ENCODE data around the gene TP63. TPM values are rescaled to one million over a fixed set of nuclear protein-coding genes. Genes with fewer than 3 reads are reported as not detected.

TP63 gene
- polyA plus RNA-seq, 1 donor from 2014 or later = 0.12 TPM

GRCh38 chr3:189869165-189869564, 238.0 kb downstream of the TP63 start:
- H2AFZ ChIP-seq (ENCODE audit: low read depth, low read length) = no peak overlapping the region
- H3F3A ChIP-seq (ENCODE audit: insufficient read depth, low read length, poor library complexity, severe bottlenecking) = no peaks in the 10 kb centered on the region
- H3K4me2 ChIP-seq (ENCODE audit: low read length) = no peak overlapping the region
- no peak overlapping the region for H3K9ac ChIP-seq (ENCODE audit: low read length)
- no peaks in the 10 kb centered on the region for H3K9me3 ChIP-seq (ENCODE audit: low read length)
- no peaks in the 10 kb centered on the region for H3K36me3 ChIP-seq (ENCODE audit: insufficient read depth, low read length)
- no peaks in the 10 kb centered on the region for H3K9me2 ChIP-seq (ENCODE audit: insufficient read depth, low read length)
- TF ChIP-seq CTCF (IDR thresholded peaks at IDR 0.05; ENCODE audit: poor library complexity, severe bottlenecking) (no peak), EP300 (conservative IDR thresholded peaks at IDR 0.05; ENCODE audit: poor library complexity, severe bottlenecking) (no peak), POLR2AphosphoS5 (IDR thresholded peaks at IDR 0.05) (no peak), RAD21 (conservative IDR thresholded peaks at IDR 0.05) (no peak), REST (IDR thresholded peaks at IDR 0.05; ENCODE audit: borderline replicate concordance) (no peak), SMC3 (conservative IDR thresholded peaks at IDR 0.05; ENCODE audit: poor library complexity) (no peak), EZH2 (IDR thresholded peaks at IDR 0.05; ENCODE audit: borderline replicate concordance, insufficient read depth, low read length, poor library complexity, severe bottlenecking) (no peak)
- no peak overlapping the region for H3K27ac ChIP-seq (ENCODE audit: low read length)
- H4K20me1 ChIP-seq (ENCODE audit: insufficient read depth) = no peaks in the 10 kb centered on the region
- no peaks in the 10 kb centered on the region for H3K27me3 ChIP-seq (ENCODE audit: insufficient read depth, low read depth, low read length)
- no peaks in the 10 kb centered on the region for H3K79me2 ChIP-seq (replicated peaks; ENCODE audit: insufficient read depth, low read length)
- no peak overlapping the region for H3K4me3 ChIP-seq (ENCODE audit: low read length)

GRCh38 chr3:189871418-189871817, 240.2 kb downstream of the TP63 start:
- no peak overlapping the region for H3K9ac ChIP-seq (ENCODE audit: low read length)
- H3K27ac ChIP-seq (ENCODE audit: low read length) = no peak overlapping the region
- H3F3A ChIP-seq (ENCODE audit: insufficient read depth, low read length, poor library complexity, severe bottlenecking) = no peaks in the 10 kb centered on the region
- H3K9me3 ChIP-seq (ENCODE audit: low read length) = no peaks in the 10 kb centered on the region
- no peaks in the 10 kb centered on the region for H3K36me3 ChIP-seq (ENCODE audit: insufficient read depth, low read length)
- no peak for TF ChIP-seq EP300 (conservative IDR thresholded peaks at IDR 0.05; ENCODE audit: poor library complexity, severe bottlenecking)
- TF ChIP-seq SMC3 (conservative IDR thresholded peaks at IDR 0.05; ENCODE audit: poor library complexity) = no peak
- no peak for TF ChIP-seq REST (IDR thresholded peaks at IDR 0.05; ENCODE audit: borderline replicate concordance)
- no peak for TF ChIP-seq EZH2 (IDR thresholded peaks at IDR 0.05; ENCODE audit: borderline replicate concordance, insufficient read depth, low read length, poor library complexity, severe bottlenecking)
- no peak for TF ChIP-seq POLR2AphosphoS5 (IDR thresholded peaks at IDR 0.05)
- no peak for TF ChIP-seq TAF1 (IDR thresholded peaks at IDR 0.05; ENCODE audit: low read depth)
- no peak for TF ChIP-seq CTCF (IDR thresholded peaks at IDR 0.05; ENCODE audit: poor library complexity, severe bottlenecking)
- H2AFZ ChIP-seq (ENCODE audit: low read depth, low read length) = no peak overlapping the region
- H4K20me1 ChIP-seq (ENCODE audit: insufficient read depth) = no peaks in the 10 kb centered on the region
- no peak overlapping the region for H3K4me2 ChIP-seq (ENCODE audit: low read length)
- H3K79me2 ChIP-seq (replicated peaks; ENCODE audit: insufficient read depth, low read length) = no peaks in the 10 kb centered on the region
- H3K9me2 ChIP-seq (ENCODE audit: insufficient read depth, low read length) = no peaks in the 10 kb centered on the region
- H3K4me3 ChIP-seq (ENCODE audit: low read length) = no peak overlapping the region
- H3K27me3 ChIP-seq (ENCODE audit: insufficient read depth, low read depth, low read length) = no peaks in the 10 kb centered on the region
